Fibroblast of pulmonary artery (primary cell): ENCODE results near the gene MOB3A.

Experiments
- DNase-seq: peaks from one replicate; pipeline ENCODE4 v3.0.0-alpha.2; 2010; ENCODE audit warnings: low read depth
- H3K4me3 ChIP-seq: replicated peaks from 2 replicates; pipeline ENCODE4 v1.5.1; 2011; ENCODE audit warnings: low read depth, mild to moderate bottlenecking, control low read depth, low read length, moderate library complexity
- TF ChIP-seq, protein P1 (sequence below): IDR thresholded peaks from 2 replicates; pipeline ENCODE4 v1.5.1; 2011; ENCODE audit warnings: mild to moderate bottlenecking, control low read depth, low read length, inconsistent platforms; ENCODE audit errors: missing control alignments

The MOB3A gene

DNA sequence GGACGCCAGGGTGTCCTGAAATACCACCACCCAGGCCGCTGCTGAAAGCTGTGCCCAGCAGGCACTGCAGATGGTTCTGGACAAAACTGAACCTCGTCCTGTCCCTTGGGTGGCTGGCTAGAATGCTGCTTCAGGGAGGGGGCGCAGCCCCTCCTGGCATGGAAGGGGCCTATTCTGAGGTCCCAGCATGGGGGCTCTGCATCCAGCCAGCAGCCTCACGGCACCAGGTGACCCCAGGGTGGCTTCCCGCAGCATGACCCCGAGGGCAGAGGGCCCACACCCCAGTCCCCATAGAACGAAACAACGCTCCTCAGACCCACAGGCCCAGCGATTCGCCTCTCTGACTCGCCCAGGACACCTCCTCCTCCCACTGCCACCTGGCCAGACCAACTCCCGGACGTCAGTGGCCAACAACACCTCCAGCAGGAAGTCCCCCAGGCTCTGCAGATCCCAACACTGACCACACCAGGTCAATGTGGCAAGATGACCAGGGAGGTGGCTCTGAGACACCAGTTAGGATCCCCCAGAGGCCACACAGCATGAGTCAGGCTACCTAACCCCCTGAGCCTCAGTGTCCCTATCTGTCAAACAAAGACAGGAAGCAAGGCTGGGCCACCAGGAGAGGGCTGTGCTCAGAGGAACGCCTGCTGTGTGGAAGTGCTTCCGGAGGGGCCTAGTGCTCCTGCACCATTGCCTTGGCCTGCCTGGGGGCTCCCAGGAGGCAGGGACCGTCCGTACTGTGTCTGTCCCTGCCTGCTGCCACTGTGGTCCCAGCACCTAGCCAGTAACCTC, 51.2 kb downstream of the MOB3A start:
- no peak overlapping the region for H3K4me3 ChIP-seq
- no peak for DNase-seq

DNA sequence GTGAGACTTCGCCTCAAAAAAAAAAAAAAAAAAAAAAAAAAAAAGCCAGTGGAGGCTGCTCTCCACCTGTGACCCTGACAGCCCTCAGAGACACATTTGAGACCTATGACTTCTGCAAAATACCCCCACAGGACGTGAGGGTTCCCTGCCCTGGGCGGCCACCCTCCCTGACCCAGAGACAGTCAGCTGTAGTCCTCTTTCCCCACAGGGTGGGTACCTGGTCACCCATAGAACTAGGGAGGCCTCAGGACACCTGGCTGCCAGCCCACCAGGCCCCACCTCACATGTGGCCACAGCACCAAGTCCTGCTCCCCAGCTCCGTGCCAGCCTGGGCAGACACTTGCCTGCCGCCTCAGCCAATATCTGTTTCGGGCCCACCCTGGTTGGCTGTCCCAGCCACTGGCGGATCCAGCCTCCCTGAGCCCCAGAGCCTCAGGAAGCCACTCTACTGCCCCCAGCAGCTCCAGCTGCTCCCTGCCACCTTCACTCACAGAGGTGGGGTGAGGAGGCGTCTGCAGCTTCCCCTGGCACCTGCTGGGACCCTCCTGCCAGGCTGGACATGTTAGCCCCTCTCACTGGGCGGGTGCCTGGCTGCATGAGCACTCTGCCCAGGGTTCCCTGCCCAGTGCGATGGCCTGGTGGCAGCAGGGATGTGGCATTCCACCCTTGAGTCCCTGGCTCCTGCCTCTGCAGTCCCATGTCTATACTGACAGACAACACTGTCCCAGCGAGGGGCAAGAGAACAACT, 52.0 kb downstream of the MOB3A start:
- TF ChIP-seq, protein P1, sequence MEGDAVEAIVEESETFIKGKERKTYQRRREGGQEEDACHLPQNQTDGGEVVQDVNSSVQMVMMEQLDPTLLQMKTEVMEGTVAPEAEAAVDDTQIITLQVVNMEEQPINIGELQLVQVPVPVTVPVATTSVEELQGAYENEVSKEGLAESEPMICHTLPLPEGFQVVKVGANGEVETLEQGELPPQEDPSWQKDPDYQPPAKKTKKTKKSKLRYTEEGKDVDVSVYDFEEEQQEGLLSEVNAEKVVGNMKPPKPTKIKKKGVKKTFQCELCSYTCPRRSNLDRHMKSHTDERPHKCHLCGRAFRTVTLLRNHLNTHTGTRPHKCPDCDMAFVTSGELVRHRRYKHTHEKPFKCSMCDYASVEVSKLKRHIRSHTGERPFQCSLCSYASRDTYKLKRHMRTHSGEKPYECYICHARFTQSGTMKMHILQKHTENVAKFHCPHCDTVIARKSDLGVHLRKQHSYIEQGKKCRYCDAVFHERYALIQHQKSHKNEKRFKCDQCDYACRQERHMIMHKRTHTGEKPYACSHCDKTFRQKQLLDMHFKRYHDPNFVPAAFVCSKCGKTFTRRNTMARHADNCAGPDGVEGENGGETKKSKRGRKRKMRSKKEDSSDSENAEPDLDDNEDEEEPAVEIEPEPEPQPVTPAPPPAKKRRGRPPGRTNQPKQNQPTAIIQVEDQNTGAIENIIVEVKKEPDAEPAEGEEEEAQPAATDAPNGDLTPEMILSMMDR = no peak
- no peak overlapping the region for H3K4me3 ChIP-seq
- no peak for DNase-seq

More for the DNA sequence above, 51.2 kb downstream of the MOB3A start:
- TF ChIP-seq, protein P1 = no peak

DNA sequence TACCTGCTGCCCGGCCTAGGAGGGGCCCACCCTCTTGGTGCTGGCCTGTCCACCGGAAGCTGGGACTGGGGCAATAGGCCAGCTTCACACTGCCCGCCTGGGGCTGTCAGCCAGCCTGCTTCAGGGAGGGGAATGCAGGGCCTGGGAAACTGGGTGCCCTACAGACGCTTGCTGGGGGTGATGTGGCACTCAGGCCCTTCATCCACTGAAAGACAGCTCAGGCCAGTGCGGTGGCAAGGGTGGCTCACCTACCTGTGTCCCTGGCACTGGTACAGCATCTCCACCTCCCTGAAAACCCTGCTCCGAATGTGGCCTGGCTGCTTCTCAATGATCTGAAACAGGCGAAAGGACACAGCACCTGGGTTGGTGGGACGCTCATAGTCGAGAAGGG, 52.9 kb downstream of the MOB3A start:
- no peak for DNase-seq
- TF ChIP-seq, protein P1 = no peak
- H3K4me3 ChIP-seq = no peak overlapping the region

DNA sequence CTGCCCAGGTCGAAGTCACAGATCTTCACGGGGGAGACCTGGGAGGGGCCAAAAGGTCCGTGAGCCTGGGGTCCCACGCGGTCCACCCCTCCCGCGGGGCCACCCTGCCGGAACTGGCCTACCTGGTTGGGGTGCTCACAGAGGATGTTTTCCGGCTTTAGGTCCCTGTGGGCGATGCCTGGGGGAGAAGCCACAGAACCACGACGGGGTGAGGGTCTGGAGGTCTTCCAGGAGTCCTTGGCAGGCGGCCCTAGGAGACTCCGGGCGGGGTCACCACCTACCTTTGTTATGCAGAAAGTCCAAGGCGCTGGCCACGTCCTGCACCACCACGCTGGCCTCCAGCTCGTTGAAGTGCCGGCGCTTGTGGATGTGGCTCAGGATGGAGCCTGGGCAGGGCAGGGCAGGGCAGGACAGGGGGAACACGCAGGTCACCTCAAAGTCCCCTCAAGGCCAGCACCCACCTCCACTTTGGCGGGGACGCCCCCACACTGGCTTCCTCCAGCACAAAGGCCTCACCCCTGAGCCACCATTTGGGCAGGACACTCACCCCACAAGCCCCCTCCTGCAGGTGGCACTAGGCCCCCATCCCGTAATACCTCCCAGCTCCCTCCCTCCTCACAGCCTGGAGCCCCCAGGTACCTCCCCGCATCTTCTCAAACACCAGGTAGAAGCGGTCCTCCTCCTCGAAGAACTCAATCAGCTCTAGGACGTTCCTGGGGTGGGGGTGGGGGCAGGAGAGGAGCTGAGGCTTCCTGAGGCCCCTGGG, 53.5 kb downstream of the MOB3A start:
- TF ChIP-seq, protein P1 = no peak
- no peak for DNase-seq
- H3K4me3 ChIP-seq = no peak overlapping the region

DNA sequence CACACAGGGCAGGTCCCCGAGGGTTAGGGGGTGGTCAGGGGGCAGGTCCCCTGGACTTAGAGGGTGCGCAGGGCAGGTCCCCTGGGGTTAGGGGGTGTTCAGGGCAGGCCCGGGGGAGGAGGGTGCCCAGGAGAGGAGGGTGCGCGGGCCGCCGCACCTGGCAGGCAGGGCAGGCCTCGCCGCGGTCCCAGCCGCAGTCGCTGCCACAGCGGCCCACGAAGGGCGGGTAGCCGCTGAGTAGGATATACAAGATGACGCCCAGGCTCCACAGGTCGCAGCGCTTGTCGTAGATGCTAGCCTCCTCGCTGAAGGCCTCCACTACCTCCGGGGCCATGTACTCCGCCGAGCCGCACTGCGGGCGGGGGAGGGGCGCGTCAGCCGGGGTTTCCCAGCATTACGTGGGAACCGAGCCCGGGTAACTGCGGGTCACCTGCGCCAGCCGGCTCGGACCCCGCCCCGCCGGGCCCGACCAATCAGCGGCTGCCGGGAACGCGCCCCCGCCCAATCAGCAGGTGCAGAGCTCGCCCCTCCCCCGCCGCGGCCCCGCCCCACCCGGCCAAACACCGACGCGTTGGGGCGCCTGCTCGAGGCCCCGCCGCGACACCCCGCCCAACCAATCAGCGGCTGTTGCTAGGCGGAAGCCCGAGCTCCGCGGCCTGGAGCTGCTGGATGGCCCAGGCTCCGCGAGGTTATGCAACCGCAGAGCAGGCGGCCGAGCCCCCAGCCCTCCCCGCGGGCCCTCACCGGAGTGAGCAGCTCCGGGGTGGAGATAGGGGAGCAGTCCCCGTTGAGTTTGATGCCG, 54.2 kb downstream of the MOB3A start:
- H3K4me3 ChIP-seq = no peak overlapping the region
- DNase-seq = peak; percentile 86
- TF ChIP-seq, protein P1 = no peak

DNA sequence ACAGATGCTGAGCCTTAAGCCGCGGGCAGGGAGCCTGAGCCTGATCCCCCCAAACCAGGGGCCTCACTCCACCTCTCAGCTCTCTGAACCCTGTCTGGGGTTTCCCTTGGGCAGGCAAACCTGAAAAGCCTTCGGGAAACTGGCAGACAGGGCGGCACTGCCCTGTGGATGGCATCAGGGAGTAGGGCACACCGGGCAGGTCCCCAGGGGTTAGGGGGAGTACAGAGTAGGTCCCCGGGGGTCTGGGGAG, 54.8 kb downstream of the MOB3A start:
- no peak overlapping the region for H3K4me3 ChIP-seq
- TF ChIP-seq, protein P1 = no peak
- DNase-seq = no peak
